Upper lobe of left lung (tissue), 6 donors: ENCODE data around the gene MRFAP1. TPM values are rescaled to one million over a fixed set of nuclear protein-coding genes. Genes with fewer than 3 reads are reported as not detected.

Experiments used
- ATAC-seq, 2 donors: fragments of 200-7000 bp; cut with Tn5 transposase; one replicate each; pipeline ENCODE4 v1.9.1; 2022; ENCODE audit warnings: mild to moderate bottlenecking in 2 of 2, moderate library complexity in 2 of 2; ENCODE audit not compliant: low FRiP score in 2 of 2
- DNase-seq, 2 donors: peaks; one replicate each; pipeline ENCODE4 v3.0.0-alpha.2; 2019 to 2020
- H3K27ac ChIP-seq, 4 donors: fragments of 200-600 bp; sonication (generic); one replicate each; pipeline ENCODE4 v1.5.1; 2016 to 2019
- H3K27me3 ChIP-seq, 4 donors: fragments of 200-600 bp; sonication (generic); one replicate each; pipeline ENCODE4 v1.5.1; 2017 to 2019
- H3K36me3 ChIP-seq, 4 donors: fragments of 200-600 bp; sonication (generic); one replicate each; pipeline ENCODE4 v1.5.1; 2016 to 2019
- H3K4me1 ChIP-seq, 4 donors: fragments of 200-600 bp; sonication (generic); one replicate each; pipeline ENCODE4 v1.5.1; 2018 to 2019
- H3K4me3 ChIP-seq, 4 donors: fragments of 200-600 bp; sonication (generic); one replicate each; pipeline ENCODE4 v1.5.1; 2017 to 2019; ENCODE audit warnings: mild to moderate bottlenecking in 2 of 4, moderate library complexity in 1 of 4
- H3K9me3 ChIP-seq, 4 donors: fragments of 200-600 bp; sonication (generic); one replicate each; pipeline ENCODE4 v1.5.1; 2018 to 2019
- CTCF ChIP-seq, 6 experiments: fragments of 450-650 bp in 4 of 6; fragments of 200-600 bp in 2 of 6; sonication (generic) in 2 of 6; IDR thresholded peaks; one replicate each; pipeline ENCODE4 v1.5.1; 2016 to 2019; ENCODE audit warnings: antibody characterized with exemption in 6 of 6
- EP300 ChIP-seq, 4 donors: sonication (generic); formaldehyde crosslinking; IDR thresholded peaks; one replicate each; pipeline ENCODE4 v1.5.1; 2017; ENCODE audit warnings: antibody characterized with exemption in 4 of 4, control low read depth in 2 of 4
- POLR2A ChIP-seq, 4 donors: fragments of 450-650 bp; IDR thresholded peaks; one replicate each; pipeline ENCODE4 v1.5.1; 2016 to 2017; ENCODE audit warnings: antibody characterized with exemption in 4 of 4, mild to moderate bottlenecking in 2 of 4
- POLR2AphosphoS5 ChIP-seq, 2 donors: sonication (generic); formaldehyde crosslinking; IDR thresholded peaks; one replicate each; pipeline ENCODE4 v1.5.1; 2017; ENCODE audit warnings: antibody characterized with exemption in 2 of 2
- WGBS, 2 donors: methylation state at CpG; one replicate each; pipeline ENCODE4 v1.1.5; 2017 to 2018; 5-methylcytosine and 5-hydroxymethylcytosine counted together
- total RNA-seq, 6 donors: library from RNA; depleted of rRNA in 4 of 6; stranded (reverse); fragments of >200 nt in 4 of 6; gene quantifications; one replicate each; pipeline versions ENCODE4 v1.1.0 to v1.2.1, GENCODE V29; 2016 to 2021
- donor health status: DM: no; HTN: no; CAD: no; lungs with moderate emphysema.
- donor health status: DM: no; HTN: yes; CAD: no; lungs with severe emphysema.

MRFAP1 gene
- total RNA-seq, 6 donors from 2014 or later: 129 to 256 (median 220) TPM

- Histone ChIP-seq H3K36me3 (peaks cover 0 to 13% (median 0%) of the 10 kb centered on the region in 4 donors), H3K4me1 (peaks cover 29 to 42% (median 32%) of the 10 kb centered on the region in 4 donors), H3K27ac (peak overlapping the region; percentile 79 to 92 (median 82)), H3K4me3 (peak overlapping the region; percentile 79 to 91 (median 89)), H3K9me3 (no peaks in the 10 kb centered on the region), H3K27me3 (no peaks in the 10 kb centered on the region)
- peak; percentile 96 to 99 for DNase-seq
- 3 to 4% methylated on average over 15 to 55 of the region's 89 CpGs for WGBS, 2 donors
- TF ChIP-seq CTCF (IDR thresholded peaks at IDR 0.05) (peak in 2 of 6 experiments; percentile 21 to 32), POLR2AphosphoS5 (IDR thresholded peaks at IDR 0.05) (peak; percentile 57 to 88), POLR2A (IDR thresholded peaks at IDR 0.05) (peak in 3 of 4 donors; percentile 0 to 82 (median 78)), EP300 (IDR thresholded peaks at IDR 0.05) (no peak)
- ATAC-seq: peak; percentile 95 to 96
Observed at GRCh38 chr4:6673660-6674499, 33.4 kb downstream of the MRFAP1 start.

GRCh38 chr4:6674500-6675149, 34.1 kb downstream of the MRFAP1 start:
- TF ChIP-seq EP300 (IDR thresholded peaks at IDR 0.05): no peak
- peak in 4 of 6 experiments; percentile 13 to 60 (median 31) for TF ChIP-seq CTCF (IDR thresholded peaks at IDR 0.05)
- ATAC-seq (no peak), DNase-seq (peak in 1 of 2 donors; percentile 60)
- WGBS, 2 donors: 5 to 6% methylated on average over 35 to 38 of the region's 40 CpGs
- Histone ChIP-seq H3K9me3 (no peaks in the 10 kb centered on the region), H3K27me3 (no peaks in the 10 kb centered on the region), H3K4me3 (peak overlapping the region; percentile 79 to 91 (median 89)), H3K27ac (peak overlapping the region; percentile 79 to 92 (median 82)), H3K4me1 (peaks cover 29 to 42% (median 32%) of the 10 kb centered on the region in 4 donors), H3K36me3 (peaks cover 0 to 13% (median 0%) of the 10 kb centered on the region in 4 donors)

GRCh38 chr4:6676722-6677558, 36.5 kb downstream of the MRFAP1 start:
- 69% methylated on average over 21 of the region's 21 CpGs for WGBS, 2 donors
- Histone ChIP-seq H3K36me3 (peaks cover 0 to 13% (median 0%) of the 10 kb centered on the region in 4 donors), H3K27me3 (no peaks in the 10 kb centered on the region), H3K9me3 (no peaks in the 10 kb centered on the region), H3K4me3 (peak overlapping the region in 2 of 4 donors; percentile 1 to 12), H3K27ac (peak overlapping the region in 2 of 4 donors; percentile 33 to 57), H3K4me1 (peaks cover 29 to 42% (median 32%) of the 10 kb centered on the region in 4 donors)
- peak in 1 of 4 donors; percentile 36 for TF ChIP-seq POLR2A (IDR thresholded peaks at IDR 0.05)
- TF ChIP-seq POLR2AphosphoS5 (IDR thresholded peaks at IDR 0.05): no peak
- TF ChIP-seq EP300 (IDR thresholded peaks at IDR 0.05): no peak
- no peak for TF ChIP-seq CTCF (IDR thresholded peaks at IDR 0.05)
- ATAC-seq (no peak), DNase-seq (peak in 1 of 2 donors; percentile 66)

- no peak for ATAC-seq
- WGBS, 2 donors: 79 to 91% methylated on average over 7 to 10 of the region's 10 CpGs
- TF ChIP-seq POLR2AphosphoS5 (IDR thresholded peaks at IDR 0.05) (no peak), CTCF (IDR thresholded peaks at IDR 0.05) (no peak), EP300 (IDR thresholded peaks at IDR 0.05) (no peak), POLR2A (IDR thresholded peaks at IDR 0.05) (no peak)
- peaks cover 18 to 24% (median 22%) of the 10 kb centered on the region in 4 donors for H3K4me1 ChIP-seq
- no peak overlapping the region for H3K4me3 ChIP-seq
- H3K27me3 ChIP-seq: no peaks in the 10 kb centered on the region
- DNase-seq: no peak
- H3K36me3 ChIP-seq: peaks cover 0 to 13% (median 0%) of the 10 kb centered on the region in 4 donors
- no peak overlapping the region for H3K27ac ChIP-seq
- H3K9me3 ChIP-seq: no peaks in the 10 kb centered on the region
Observed at GRCh38 chr4:6680372-6681034, 40.0 kb downstream of the MRFAP1 start.
